Measurements from ENCODE around the gene ZNF555.
"Not testable (repeated sequence)": the region's sequence is repeated elsewhere in the genome, so short reads cannot be mapped to it uniquely, and the experiment has no call there.

ZNF555 gene

GRCh38 chr19:2888731-2889224, 47.5 kb downstream of the ZNF555 start:
- H3K27me3 ChIP-seq (replicated peaks; ENCODE audit: control insufficient read depth, insufficient read depth, low read length) = no peaks in the 10 kb centered on the region
- H3K36me3 ChIP-seq (ENCODE audit: control insufficient read depth, insufficient read depth, low read length) = no peaks in the 10 kb centered on the region
- TF ChIP-seq CTCF (IDR thresholded peaks at IDR 0.05; ENCODE audit: insufficient read depth, low read length, poor library complexity, severe bottlenecking) = no peak
- H3K4me3 ChIP-seq (replicated peaks; ENCODE audit: low read depth, low read length) = peak overlapping the region; percentile 22
- no peak for DNase-seq (ENCODE audit: extremely low read depth, insufficient read length)

GRCh38 chr19:2890531-2890930, 49.3 kb downstream of the ZNF555 start:
- H3K27me3 ChIP-seq (replicated peaks; ENCODE audit: control insufficient read depth, insufficient read depth, low read length); DNase-seq (ENCODE audit: extremely low read depth, insufficient read length); H3K4me3 ChIP-seq (replicated peaks; ENCODE audit: low read depth, low read length): not testable (repeated sequence)

GRCh38 chr19:2896694-2897093, 55.4 kb downstream of the ZNF555 start:
- no peaks in the 10 kb centered on the region for H3K36me3 ChIP-seq (ENCODE audit: control insufficient read depth, insufficient read depth, low read length)
- TF ChIP-seq CTCF (IDR thresholded peaks at IDR 0.05; ENCODE audit: insufficient read depth, low read length, poor library complexity, severe bottlenecking) = no peak
- no peak for DNase-seq (ENCODE audit: extremely low read depth, insufficient read length)
- no peaks in the 10 kb centered on the region for H3K27me3 ChIP-seq (replicated peaks; ENCODE audit: control insufficient read depth, insufficient read depth, low read length)
- no peak overlapping the region for H3K4me3 ChIP-seq (replicated peaks; ENCODE audit: low read depth, low read length)

More at GRCh38 chr19:2890531-2890930, 49.3 kb downstream of the ZNF555 start:
- H3K36me3 ChIP-seq (ENCODE audit: control insufficient read depth, insufficient read depth, low read length) = not testable (repeated sequence)

- TF ChIP-seq CTCF (IDR thresholded peaks at IDR 0.05; ENCODE audit: insufficient read depth, low read length, poor library complexity, severe bottlenecking) = no peak
- Histone ChIP-seq H3K27me3 (replicated peaks; ENCODE audit: control insufficient read depth, insufficient read depth, low read length) (no peaks in the 10 kb centered on the region), H3K36me3 (ENCODE audit: control insufficient read depth, insufficient read depth, low read length) (no peaks in the 10 kb centered on the region), H3K4me3 (replicated peaks; ENCODE audit: low read depth, low read length) (peak within 1 kb of the TSS; percentile 88)
- DNase-seq (ENCODE audit: extremely low read depth, insufficient read length) = peak; percentile 96
Observed at GRCh38 chr19:2900296-2901252, 59.3 kb downstream of the ZNF555 start, which contains the start of gene ZNF57. ZNF57 (plus strand) TSS chr19:2900928; CDS start chr19:2901046, 118 bp downstream.

- Histone ChIP-seq H3K27me3 (replicated peaks; ENCODE audit: control insufficient read depth, insufficient read depth, low read length) (no peaks in the 10 kb centered on the region), H3K36me3 (ENCODE audit: control insufficient read depth, insufficient read depth, low read length) (no peaks in the 10 kb centered on the region), H3K4me3 (replicated peaks; ENCODE audit: low read depth, low read length) (no peak overlapping the region)
- DNase-seq (ENCODE audit: extremely low read depth, insufficient read length) = no peak
- no peak for TF ChIP-seq CTCF (IDR thresholded peaks at IDR 0.05; ENCODE audit: insufficient read depth, low read length, poor library complexity, severe bottlenecking)
Observed at GRCh38 chr19:2902590-2903218, 61.4 kb downstream of the ZNF555 start.

GRCh38 chr19:2903326-2903725, 62.1 kb downstream of the ZNF555 start:
- not testable (repeated sequence) for H3K4me3 ChIP-seq (replicated peaks; ENCODE audit: low read depth, low read length); H3K36me3 ChIP-seq (ENCODE audit: control insufficient read depth, insufficient read depth, low read length); H3K27me3 ChIP-seq (replicated peaks; ENCODE audit: control insufficient read depth, insufficient read depth, low read length); DNase-seq (ENCODE audit: extremely low read depth, insufficient read length)

Measured in GM06990 (cell line).